Endothelial cell of umbilical vein (primary cell): Measurements from ENCODE around the gene SPNS2. TPM values are rescaled to one million over a fixed set of nuclear protein-coding genes. Genes with fewer than 3 reads are reported as not detected.

Experiments used
- BruUV-seq: library from RNA; stranded (reverse); fragments of 400-500 nt; replicated peaks from 2 replicates; lab custom pipeline; 2021; lab: Mats Ljungman, UMichigan
- CTCF ChIA-PET: fragments of 300-600, 350-600 bp; sonication (Branson Sonifier 250); formaldehyde crosslinking; loops from one replicate; lab custom pipeline; 2021; ENCODE audit warnings: antibody characterized with exemption, inconsistent platforms; lab: Charles Lee
- POLR2A ChIA-PET: fragments of 300-600, 350-600 bp; sonication (Branson Sonifier 250); formaldehyde crosslinking; loops from one replicate; lab custom pipeline; 2021; ENCODE audit warnings: antibody characterized with exemption, inconsistent platforms; lab: Charles Lee
- DNase-seq: peaks from one replicate; pipeline ENCODE4 v3.0.0-alpha.2; 2011; ENCODE audit warnings: low read depth, low spot score
- FAIRE-seq: peaks from 2 replicates; lab custom pipeline; 2011; peaks lifted over from hg19 to GRCh38; lab: Jason Lieb, UNC
- H2AFZ ChIP-seq: 2 replicates; pipeline ENCODE4 v1.6.0; 2012; ENCODE audit warnings: low read depth, low read length, control low read depth, inconsistent platforms
- H3K27ac ChIP-seq: 2 replicates; pipeline ENCODE4 v1.5.1; 2011; ENCODE audit warnings: low read depth, mild to moderate bottlenecking, control low read depth, low read length, moderate library complexity; ENCODE audit not compliant: insufficient read depth
- H3K27me3 ChIP-seq, 2 experiments: 2 replicates each; pipeline versions ENCODE4 v1.6.0 to v1.6.1; 2011; ENCODE audit warnings: low read length in 2 of 2, mixed read lengths in 1 of 2; ENCODE audit not compliant: control insufficient read depth in 2 of 2, insufficient read depth in 2 of 2
- H3K36me3 ChIP-seq, 2 experiments: 2 replicates in 1 of 2; 3 replicates in 1 of 2; pipeline ENCODE4 v1.5.1; 2011; ENCODE audit warnings: low read length in 2 of 2, mild to moderate bottlenecking in 1 of 2, moderate library complexity in 1 of 2; ENCODE audit not compliant: control insufficient read depth in 2 of 2, insufficient read depth in 2 of 2; ENCODE audit errors: extremely low read depth in 1 of 2
- H3K4me1 ChIP-seq: 3 replicates; pipeline ENCODE4 v1.5.1; 2011; ENCODE audit warnings: mild to moderate bottlenecking, low read length; ENCODE audit not compliant: control insufficient read depth, insufficient read depth; ENCODE audit errors: extremely low read depth
- H3K4me2 ChIP-seq: 2 replicates; pipeline ENCODE4 v1.6.1; 2011; ENCODE audit warnings: low read length, control low read depth, mixed read lengths; ENCODE audit not compliant: insufficient read depth
- H3K4me3 ChIP-seq, 3 experiments: fragments of 200-600 bp in 1 of 3; sonication (generic), shearing (Covaris generic) in 1 of 3; replicated peaks in 1 of 3; 2 replicates each; pipeline ENCODE4 v1.5.1; 2011 to 2016; ENCODE audit warnings: control low read depth in 3 of 3, low read length in 3 of 3, mild to moderate bottlenecking in 2 of 3, inconsistent platforms in 1 of 3, low read depth in 1 of 3, moderate library complexity in 1 of 3; ENCODE audit not compliant: insufficient read depth in 1 of 3
- H3K79me2 ChIP-seq: 2 replicates; pipeline ENCODE4 v1.6.0; 2012; ENCODE audit warnings: low read length, inconsistent platforms; ENCODE audit not compliant: control insufficient read depth, insufficient read depth
- H3K9ac ChIP-seq: replicated peaks from 2 replicates; pipeline ENCODE3; 2011; ENCODE audit warnings: low read length, control low read depth; ENCODE audit not compliant: insufficient read depth; ENCODE audit errors: extremely low read depth
- H3K9me1 ChIP-seq: replicated peaks from 3 replicates; pipeline ENCODE4 v1.6.0; 2011; ENCODE audit warnings: mild to moderate bottlenecking, low read length; ENCODE audit not compliant: control insufficient read depth, insufficient read depth; ENCODE audit errors: extremely low read depth
- H3K9me3 ChIP-seq: replicated peaks from 2 replicates; pipeline ENCODE4 v1.5.1; 2012; ENCODE audit warnings: low read length, inconsistent platforms; ENCODE audit not compliant: control insufficient read depth, insufficient read depth
- H4K20me1 ChIP-seq: replicated peaks from 2 replicates; pipeline ENCODE3; 2011; ENCODE audit warnings: mild to moderate bottlenecking, low read length; ENCODE audit not compliant: control insufficient read depth, insufficient read depth; ENCODE audit errors: extremely low read depth
- EZH2 ChIP-seq: IDR thresholded peaks from 2 replicates; pipeline ENCODE4 v1.6.1; 2012; ENCODE audit warnings: borderline replicate concordance, low read depth, mild to moderate bottlenecking, moderate library complexity, low read length, inconsistent platforms; ENCODE audit not compliant: severe bottlenecking
- FOS ChIP-seq: IDR thresholded peaks from 2 replicates; pipeline ENCODE4 v1.6.1; 2011; ENCODE audit warnings: mild to moderate bottlenecking, low read length, moderate library complexity, borderline replicate concordance; ENCODE audit not compliant: insufficient read depth
- GATA2 ChIP-seq: IDR thresholded peaks from 2 replicates; pipeline ENCODE4 v1.7.0; 2011; ENCODE audit warnings: low read depth, mild to moderate bottlenecking, moderate library complexity, mixed read lengths, low read length; ENCODE audit not compliant: insufficient read length, insufficient read depth
- JUN ChIP-seq: IDR thresholded peaks from 2 replicates; pipeline ENCODE4 v1.6.1; 2011; ENCODE audit warnings: borderline replicate concordance, low read depth; ENCODE audit not compliant: insufficient read length, insufficient read depth
- MYC ChIP-seq: IDR thresholded peaks from one replicate; pipeline ENCODE4 v1.6.1; 2011; ENCODE audit warnings: mild to moderate bottlenecking, low read depth, low read length
- POLR2A ChIP-seq: IDR thresholded peaks from 2 replicates; pipeline ENCODE4 v1.6.1; 2012; ENCODE audit warnings: low read depth, mild to moderate bottlenecking, control low read depth, low read length
- POLR2AphosphoS5 ChIP-seq: IDR thresholded peaks from 2 replicates; pipeline ENCODE4 v1.6.1; 2012; ENCODE audit warnings: low read depth, mild to moderate bottlenecking, control low read depth, low read length, moderate library complexity; ENCODE audit not compliant: insufficient read depth
- dilution Hi-C: fragments of 300-500 bp; cut with MboI; formaldehyde crosslinking; loops from one replicate; pipeline ENCODE4 v1.15.0; 2019; ENCODE audit warnings: low sequenced_read_pairs; ENCODE audit not compliant: extremely low pct_ligation_motif_present
- intact Hi-C: fragments of 100-400 bp; cut with micrococcal nuclease; formaldehyde crosslinking; loops from one replicate; pipeline ENCODE4 v1.10.0; 2022
- polyA plus RNA-seq, 4 experiments: library from polyadenylated mRNA; depleted of rRNA in 3 of 4; stranded (reverse) in 3 of 4; unstranded in 1 of 4; fragments of >200 nt; gene quantifications; 2 replicates each; pipeline versions ENCODE4 v1.2.1 to v1.2.3, GENCODE V29; 2011 to 2012; ENCODE audit warnings: missing spikeins in 1 of 4
- total RNA-seq: library from RNA; stranded (reverse); gene quantifications from 2 replicates; pipeline ENCODE4 v1.2.3, GENCODE V29; 2021
- TF ChIP-seq, protein P1 (sequence below), 2 donors: IDR thresholded peaks; 1 replicate in 1 of 2; 2 replicates in 1 of 2; pipeline ENCODE4 v1.5.1; 2011; ENCODE audit warnings: low read length in 2 of 2, mild to moderate bottlenecking in 2 of 2, moderate library complexity in 2 of 2, control low read depth in 1 of 2, inconsistent platforms in 1 of 2, low read depth in 1 of 2; ENCODE audit not compliant: insufficient read depth in 1 of 2; ENCODE audit errors: extremely low read depth in 1 of 2
- TF ChIP-seq, protein P2 (sequence below): IDR thresholded peaks from 2 replicates; pipeline ENCODE4 v1.6.1; 2011; ENCODE audit not compliant: insufficient read depth, insufficient read length

Gene SPNS2
- total and polyA plus RNA-seq, 2 donors (not counting 3 experiments of a cell fraction or from before 2014, with no cell fraction given) = 70.2 to 77.3 TPM

DNA sequence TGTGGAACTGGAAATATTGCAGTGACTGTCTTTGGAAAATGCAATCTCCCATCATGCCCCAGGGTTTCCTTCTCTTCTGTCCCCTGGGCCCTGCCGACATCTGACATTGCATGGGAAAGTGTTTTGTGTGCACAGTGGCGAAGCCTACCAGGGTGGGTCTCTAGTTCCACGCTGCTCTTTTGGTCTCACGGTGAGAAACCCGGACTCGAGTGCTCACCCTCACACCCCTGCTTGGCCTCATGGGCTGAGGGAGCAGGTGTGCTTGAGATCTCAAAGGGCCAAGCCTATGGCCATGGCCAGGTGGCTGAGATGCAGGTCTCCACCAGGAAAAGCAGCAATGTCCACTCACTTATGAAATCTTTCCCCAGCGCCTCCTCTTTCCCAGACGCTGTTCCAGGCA lies 32.9 kb upstream of the SPNS2 start:
- no peaks in the 10 kb centered on the region for H3K27me3 ChIP-seq
- H3K9me3 ChIP-seq = no peaks in the 10 kb centered on the region
- H3K4me2 ChIP-seq = no peak overlapping the region
- no peak for DNase-seq
- POLR2A ChIA-PET = no interaction called here
- no peaks in the 10 kb centered on the region for H3K9me1 ChIP-seq
- H3K27ac ChIP-seq = no peak overlapping the region
- no peaks in the 10 kb centered on the region for H4K20me1 ChIP-seq
- H3K79me2 ChIP-seq = no peaks in the 10 kb centered on the region
- intact Hi-C loops = no loop called here
- TF ChIP-seq EZH2 (no peak), FOS (no peak), POLR2AphosphoS5 (no peak), GATA2 (no peak), POLR2A (no peak), MYC (no peak), JUN (no peak)
- TF ChIP-seq, protein P1, sequence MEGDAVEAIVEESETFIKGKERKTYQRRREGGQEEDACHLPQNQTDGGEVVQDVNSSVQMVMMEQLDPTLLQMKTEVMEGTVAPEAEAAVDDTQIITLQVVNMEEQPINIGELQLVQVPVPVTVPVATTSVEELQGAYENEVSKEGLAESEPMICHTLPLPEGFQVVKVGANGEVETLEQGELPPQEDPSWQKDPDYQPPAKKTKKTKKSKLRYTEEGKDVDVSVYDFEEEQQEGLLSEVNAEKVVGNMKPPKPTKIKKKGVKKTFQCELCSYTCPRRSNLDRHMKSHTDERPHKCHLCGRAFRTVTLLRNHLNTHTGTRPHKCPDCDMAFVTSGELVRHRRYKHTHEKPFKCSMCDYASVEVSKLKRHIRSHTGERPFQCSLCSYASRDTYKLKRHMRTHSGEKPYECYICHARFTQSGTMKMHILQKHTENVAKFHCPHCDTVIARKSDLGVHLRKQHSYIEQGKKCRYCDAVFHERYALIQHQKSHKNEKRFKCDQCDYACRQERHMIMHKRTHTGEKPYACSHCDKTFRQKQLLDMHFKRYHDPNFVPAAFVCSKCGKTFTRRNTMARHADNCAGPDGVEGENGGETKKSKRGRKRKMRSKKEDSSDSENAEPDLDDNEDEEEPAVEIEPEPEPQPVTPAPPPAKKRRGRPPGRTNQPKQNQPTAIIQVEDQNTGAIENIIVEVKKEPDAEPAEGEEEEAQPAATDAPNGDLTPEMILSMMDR (IDR thresholded peaks at IDR 0.05; ENCODE audit: extremely low read depth in 1 of 2, insufficient read depth in 1 of 2, low read depth in 1 of 2, low read length in 2 of 2) = no peak
- TF ChIP-seq, protein P2, sequence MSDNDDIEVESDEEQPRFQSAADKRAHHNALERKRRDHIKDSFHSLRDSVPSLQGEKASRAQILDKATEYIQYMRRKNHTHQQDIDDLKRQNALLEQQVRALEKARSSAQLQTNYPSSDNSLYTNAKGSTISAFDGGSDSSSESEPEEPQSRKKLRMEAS = no peak
- no peak overlapping the region for H3K9ac ChIP-seq
- H3K36me3 ChIP-seq = no peaks in the 10 kb centered on the region
- H3K4me3 ChIP-seq = no peak overlapping the region
- dilution Hi-C loops = no loop called here
- no peak overlapping the region for H2AFZ ChIP-seq
- CTCF ChIA-PET = interaction anchor here (1.0 kb wide), 1 partner anchor 11 kb away, joined by 4 read pairs; no protein-coding TSS in a partner anchor
- no peaks in the 10 kb centered on the region for H3K4me1 ChIP-seq
- no TSS peak for BruUV-seq
- no peak for FAIRE-seq
